Upper lobe of left lung (tissue), 6 donors: ENCODE measurements around the gene FGF21. TPM values are rescaled to one million over a fixed set of nuclear protein-coding genes. Genes with fewer than 3 reads are reported as not detected.

Experiments used
- ATAC-seq, 2 donors: fragments of 200-7000 bp; cut with Tn5 transposase; one replicate each; pipeline ENCODE4 v1.9.1; 2022; ENCODE audit warnings: mild to moderate bottlenecking in 2 of 2, moderate library complexity in 2 of 2; ENCODE audit not compliant: low FRiP score in 2 of 2
- DNase-seq, 2 donors: peaks; one replicate each; pipeline ENCODE4 v3.0.0-alpha.2; 2019 to 2020
- H3K27ac ChIP-seq, 4 donors: fragments of 200-600 bp; sonication (generic); one replicate each; pipeline ENCODE4 v1.5.1; 2016 to 2019
- H3K27me3 ChIP-seq, 4 donors: fragments of 200-600 bp; sonication (generic); one replicate each; pipeline ENCODE4 v1.5.1; 2017 to 2019
- H3K36me3 ChIP-seq, 4 donors: fragments of 200-600 bp; sonication (generic); one replicate each; pipeline ENCODE4 v1.5.1; 2016 to 2019
- H3K4me1 ChIP-seq, 4 donors: fragments of 200-600 bp; sonication (generic); one replicate each; pipeline ENCODE4 v1.5.1; 2018 to 2019
- H3K4me3 ChIP-seq, 4 donors: fragments of 200-600 bp; sonication (generic); one replicate each; pipeline ENCODE4 v1.5.1; 2017 to 2019; ENCODE audit warnings: mild to moderate bottlenecking in 2 of 4, moderate library complexity in 1 of 4
- H3K9me3 ChIP-seq, 4 donors: fragments of 200-600 bp; sonication (generic); one replicate each; pipeline ENCODE4 v1.5.1; 2018 to 2019
- EP300 ChIP-seq, 4 donors: sonication (generic); formaldehyde crosslinking; IDR thresholded peaks; one replicate each; pipeline ENCODE4 v1.5.1; 2017; ENCODE audit warnings: antibody characterized with exemption in 4 of 4, control low read depth in 2 of 4
- POLR2A ChIP-seq, 4 donors: fragments of 450-650 bp; IDR thresholded peaks; one replicate each; pipeline ENCODE4 v1.5.1; 2016 to 2017; ENCODE audit warnings: antibody characterized with exemption in 4 of 4, mild to moderate bottlenecking in 2 of 4
- POLR2AphosphoS5 ChIP-seq, 2 donors: sonication (generic); formaldehyde crosslinking; IDR thresholded peaks; one replicate each; pipeline ENCODE4 v1.5.1; 2017; ENCODE audit warnings: antibody characterized with exemption in 2 of 2
- WGBS, 2 donors: methylation state at CpG; one replicate each; pipeline ENCODE4 v1.1.5; 2017 to 2018; 5-methylcytosine and 5-hydroxymethylcytosine counted together
- total RNA-seq, 6 donors: library from RNA; depleted of rRNA in 4 of 6; stranded (reverse); fragments of >200 nt in 4 of 6; gene quantifications; one replicate each; pipeline versions ENCODE4 v1.1.0 to v1.2.1, GENCODE V29; 2016 to 2021
- TF ChIP-seq, protein P1 (sequence below), 6 experiments: fragments of 450-650 bp in 4 of 6; fragments of 200-600 bp in 2 of 6; sonication (generic) in 2 of 6; IDR thresholded peaks; one replicate each; pipeline ENCODE4 v1.5.1; 2016 to 2019; ENCODE audit warnings: antibody characterized with exemption in 6 of 6
- donor health status: DM: no; HTN: no; CAD: no; lungs with moderate emphysema.
- donor health status: DM: no; HTN: yes; CAD: no; lungs with severe emphysema.

Gene FGF21
- total RNA-seq, 6 donors from 2014 or later: not detected

DNA sequence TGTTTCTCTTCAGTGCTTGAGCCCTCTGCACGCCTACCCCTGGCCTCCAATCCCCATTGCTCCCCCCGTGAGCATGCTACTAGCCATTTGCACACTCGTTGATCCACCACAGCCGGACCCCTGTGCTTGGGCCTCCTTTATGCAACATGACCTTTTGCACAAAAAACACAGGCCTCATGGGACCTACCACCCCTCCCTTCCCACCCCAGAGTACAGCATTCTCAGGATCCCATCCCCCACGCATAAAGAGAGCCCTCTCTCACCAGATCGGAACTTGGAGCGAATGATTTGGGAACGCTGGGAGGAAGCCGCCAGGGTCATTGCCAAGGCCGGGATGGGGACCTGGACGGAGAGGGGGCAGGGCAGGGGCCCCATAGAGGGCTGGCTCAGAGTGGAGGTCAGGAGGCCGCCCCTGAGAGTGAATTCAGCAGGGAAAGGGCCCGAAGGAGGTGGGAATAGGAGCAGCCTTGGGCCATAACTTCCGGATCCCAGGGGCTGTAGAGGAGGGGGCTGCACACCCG, 36.6 kb upstream of the FGF21 start:
- H3K4me3 ChIP-seq: no peak overlapping the region
- 56 to 64% methylated on average over 15 of the region's 15 CpGs for WGBS, 2 donors
- TF ChIP-seq EP300 (IDR thresholded peaks at IDR 0.05) (no peak), POLR2AphosphoS5 (IDR thresholded peaks at IDR 0.05) (no peak), POLR2A (IDR thresholded peaks at IDR 0.05) (no peak)
- TF ChIP-seq, protein P1, sequence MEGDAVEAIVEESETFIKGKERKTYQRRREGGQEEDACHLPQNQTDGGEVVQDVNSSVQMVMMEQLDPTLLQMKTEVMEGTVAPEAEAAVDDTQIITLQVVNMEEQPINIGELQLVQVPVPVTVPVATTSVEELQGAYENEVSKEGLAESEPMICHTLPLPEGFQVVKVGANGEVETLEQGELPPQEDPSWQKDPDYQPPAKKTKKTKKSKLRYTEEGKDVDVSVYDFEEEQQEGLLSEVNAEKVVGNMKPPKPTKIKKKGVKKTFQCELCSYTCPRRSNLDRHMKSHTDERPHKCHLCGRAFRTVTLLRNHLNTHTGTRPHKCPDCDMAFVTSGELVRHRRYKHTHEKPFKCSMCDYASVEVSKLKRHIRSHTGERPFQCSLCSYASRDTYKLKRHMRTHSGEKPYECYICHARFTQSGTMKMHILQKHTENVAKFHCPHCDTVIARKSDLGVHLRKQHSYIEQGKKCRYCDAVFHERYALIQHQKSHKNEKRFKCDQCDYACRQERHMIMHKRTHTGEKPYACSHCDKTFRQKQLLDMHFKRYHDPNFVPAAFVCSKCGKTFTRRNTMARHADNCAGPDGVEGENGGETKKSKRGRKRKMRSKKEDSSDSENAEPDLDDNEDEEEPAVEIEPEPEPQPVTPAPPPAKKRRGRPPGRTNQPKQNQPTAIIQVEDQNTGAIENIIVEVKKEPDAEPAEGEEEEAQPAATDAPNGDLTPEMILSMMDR (IDR thresholded peaks at IDR 0.05): no peak
- peaks cover 41 to 71% (median 68%) of the 10 kb centered on the region in 4 donors for H3K4me1 ChIP-seq
- peak overlapping the region in 3 of 4 donors; percentile 74 to 91 (median 83) for H3K27ac ChIP-seq
- no peak for ATAC-seq
- H3K9me3 ChIP-seq: no peaks in the 10 kb centered on the region
- peaks cover 0 to 10% (median 0%) of the 10 kb centered on the region in 4 donors for H3K36me3 ChIP-seq
- no peaks in the 10 kb centered on the region for H3K27me3 ChIP-seq
- peak in 1 of 2 donors; percentile 17 for DNase-seq

DNA sequence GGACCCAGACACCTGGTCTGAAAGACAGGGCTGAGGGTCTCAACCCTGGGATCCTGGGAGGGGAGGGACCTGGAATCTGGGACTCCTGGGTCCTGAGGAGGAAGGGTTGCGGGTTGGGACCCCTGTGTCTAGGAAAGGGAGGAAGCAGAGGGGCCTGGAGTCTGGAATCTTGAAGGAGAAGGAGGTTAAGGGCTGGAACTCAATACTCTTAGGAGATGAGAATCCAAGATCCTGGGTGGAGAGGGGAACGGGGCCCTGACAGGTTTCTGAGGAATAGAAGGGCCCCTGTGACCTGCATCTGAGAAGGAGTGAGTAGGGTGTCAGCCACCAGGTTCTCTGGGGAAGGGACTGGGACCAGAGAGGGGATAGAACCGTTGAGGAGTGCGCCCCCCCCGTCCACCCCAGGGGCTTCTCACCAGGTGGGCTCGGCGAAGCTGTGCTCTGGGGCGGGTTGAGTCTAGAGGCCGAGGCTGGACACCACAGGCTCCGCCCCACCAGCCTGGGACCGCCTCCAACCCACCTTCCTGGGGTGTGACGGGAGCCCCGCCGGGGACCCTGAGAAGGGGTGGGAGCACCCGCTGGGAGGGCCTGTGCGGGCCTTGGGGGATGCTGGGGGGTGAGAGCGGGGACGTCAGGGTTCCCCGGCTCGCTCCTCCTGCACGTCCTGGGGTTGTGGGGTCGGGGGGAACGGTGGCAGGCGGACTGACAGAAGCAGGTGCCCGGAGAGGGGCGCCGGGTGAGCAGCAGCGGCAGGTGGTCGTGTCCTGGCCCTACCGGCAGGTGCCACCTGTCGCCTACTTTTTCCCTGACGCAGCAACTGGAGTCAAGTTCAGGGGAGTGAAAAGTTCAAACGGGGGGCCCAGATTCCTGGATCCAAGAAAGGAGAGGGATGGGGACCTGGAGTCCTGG, 35.8 kb upstream of the FGF21 start, which contains the start of gene MAMSTR:
Gene MAMSTR, minus strand, starts transcription at position 463 of the 909 bp plus-strand sequence. CDS start 694 bp downstream, outside the sequence.
- WGBS, 2 donors: 77 to 89% methylated on average over 16 to 20 of the region's 33 CpGs
- DNase-seq: peak in 1 of 2 donors; percentile 87
- H3K27ac ChIP-seq: peak within 1 kb of the TSS; percentile 46 to 91 (median 82)
- peak within 1 kb of the TSS in 3 of 4 donors; percentile 49 to 60 (median 57) for H3K4me3 ChIP-seq
- peaks cover 0 to 18% (median 0%) of the 10 kb centered on the region in 4 donors for H3K36me3 ChIP-seq
- H3K9me3 ChIP-seq: no peaks in the 10 kb centered on the region
- ATAC-seq: no peak
- peaks cover 46 to 75% (median 74%) of the 10 kb centered on the region in 4 donors for H3K4me1 ChIP-seq
- H3K27me3 ChIP-seq: no peaks in the 10 kb centered on the region
- TF ChIP-seq, protein P1 (IDR thresholded peaks at IDR 0.05): no peak
- TF ChIP-seq EP300 (IDR thresholded peaks at IDR 0.05): no peak
- TF ChIP-seq POLR2AphosphoS5 (IDR thresholded peaks at IDR 0.05): no peak
- no peak for TF ChIP-seq POLR2A (IDR thresholded peaks at IDR 0.05)

DNA sequence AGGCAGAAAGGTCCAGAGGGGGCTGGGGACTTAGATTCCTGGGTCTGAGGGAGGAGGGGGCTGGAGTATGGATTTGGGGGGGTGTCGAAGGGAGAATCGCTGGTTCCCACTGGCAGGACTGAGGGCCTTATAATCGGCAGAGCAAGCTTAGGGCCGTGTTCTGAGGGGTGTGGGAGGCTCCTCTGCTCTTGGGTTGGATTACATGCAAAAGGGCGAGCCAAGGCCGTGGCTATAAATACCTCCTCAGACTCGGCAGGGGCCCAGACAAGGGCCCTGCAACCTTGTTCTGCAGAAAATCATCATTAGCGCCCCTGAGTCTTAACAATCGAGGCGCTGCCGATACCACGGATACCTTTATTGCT, 35.1 kb upstream of the FGF21 start:
- DNase-seq (no peak), ATAC-seq (no peak)
- peak overlapping the region in 3 of 4 donors; percentile 49 to 60 (median 57) for H3K4me3 ChIP-seq
- H3K27ac ChIP-seq: peak overlapping the region in 3 of 4 donors; percentile 74 to 91 (median 83)
- WGBS, 2 donors: 37 to 49% methylated on average over 12 of the region's 12 CpGs
- H3K27me3 ChIP-seq: no peaks in the 10 kb centered on the region
- peaks cover 0 to 19% (median 0%) of the 10 kb centered on the region in 4 donors for H3K36me3 ChIP-seq
- H3K4me1 ChIP-seq: peaks cover 45 to 75% (median 74%) of the 10 kb centered on the region in 4 donors
- no peaks in the 10 kb centered on the region for H3K9me3 ChIP-seq
- no peak for TF ChIP-seq POLR2A (IDR thresholded peaks at IDR 0.05)
- TF ChIP-seq, protein P1 (IDR thresholded peaks at IDR 0.05): no peak
- TF ChIP-seq EP300 (IDR thresholded peaks at IDR 0.05): no peak
- TF ChIP-seq POLR2AphosphoS5 (IDR thresholded peaks at IDR 0.05): no peak

DNA sequence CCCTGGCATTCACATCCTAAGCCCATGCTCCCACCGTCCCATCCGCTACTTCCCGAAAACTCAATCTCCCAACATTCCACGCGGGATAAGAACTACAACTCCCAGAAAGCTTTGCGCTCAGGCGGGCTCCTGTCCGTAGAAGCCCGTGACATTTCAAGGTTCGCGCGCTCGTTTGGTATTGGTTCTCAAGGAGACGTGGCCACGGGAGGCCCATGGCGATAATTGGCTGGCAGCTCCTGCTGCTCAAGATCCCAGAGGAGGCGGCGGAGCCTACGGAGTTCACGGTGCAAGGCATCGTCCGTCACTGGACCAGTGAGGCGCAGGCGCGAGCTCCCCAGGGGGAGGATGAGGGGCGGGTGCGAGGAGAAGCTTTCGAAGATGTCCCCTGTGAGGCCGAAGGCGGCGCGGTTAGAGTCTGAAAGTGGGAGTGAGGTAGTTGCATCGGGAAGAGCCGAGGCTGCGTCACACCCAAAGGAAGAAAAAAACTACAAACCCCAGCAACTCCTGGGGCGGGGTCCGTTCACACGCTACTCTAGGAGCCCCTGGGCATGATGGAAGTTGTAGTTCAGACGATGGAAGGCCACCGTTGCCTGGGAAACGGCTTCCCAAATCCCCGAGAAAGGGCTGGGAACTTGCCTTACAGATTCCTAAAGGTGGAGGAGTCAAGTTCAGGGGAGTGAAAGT, 34.6 kb upstream of the FGF21 start:
- H3K9me3 ChIP-seq: peaks cover 0 to under 1% (median 0%) of the 10 kb centered on the region in 4 donors
- WGBS, 2 donors: 21 to 32% methylated on average over 42 of the region's 42 CpGs
- TF ChIP-seq, protein P1 (IDR thresholded peaks at IDR 0.05): no peak
- peak in 1 of 4 donors; percentile 30 for TF ChIP-seq POLR2A (IDR thresholded peaks at IDR 0.05)
- peak in 1 of 2 donors; percentile 45 for TF ChIP-seq POLR2AphosphoS5 (IDR thresholded peaks at IDR 0.05)
- no peaks in the 10 kb centered on the region for H3K27me3 ChIP-seq
- ATAC-seq (peak; percentile 94 to 95), DNase-seq (peak; percentile 92 to 100)
- peaks cover 0 to 19% (median 0%) of the 10 kb centered on the region in 4 donors for H3K36me3 ChIP-seq
- peak overlapping the region; percentile 33 to 60 (median 53) for H3K4me3 ChIP-seq
- peak overlapping the region; percentile 46 to 91 (median 82) for H3K27ac ChIP-seq
- peaks cover 44 to 75% (median 71%) of the 10 kb centered on the region in 4 donors for H3K4me1 ChIP-seq
